ENCODE measurements around the gene TRIM40.
A peak's percentile ranks its signal among the peaks of the same experiment; 100 is the strongest.
"Not testable (repeated sequence)": the region's sequence is repeated elsewhere in the genome, so short reads cannot be mapped to it uniquely, and the experiment has no call there.

TRIM40 gene

DNA sequence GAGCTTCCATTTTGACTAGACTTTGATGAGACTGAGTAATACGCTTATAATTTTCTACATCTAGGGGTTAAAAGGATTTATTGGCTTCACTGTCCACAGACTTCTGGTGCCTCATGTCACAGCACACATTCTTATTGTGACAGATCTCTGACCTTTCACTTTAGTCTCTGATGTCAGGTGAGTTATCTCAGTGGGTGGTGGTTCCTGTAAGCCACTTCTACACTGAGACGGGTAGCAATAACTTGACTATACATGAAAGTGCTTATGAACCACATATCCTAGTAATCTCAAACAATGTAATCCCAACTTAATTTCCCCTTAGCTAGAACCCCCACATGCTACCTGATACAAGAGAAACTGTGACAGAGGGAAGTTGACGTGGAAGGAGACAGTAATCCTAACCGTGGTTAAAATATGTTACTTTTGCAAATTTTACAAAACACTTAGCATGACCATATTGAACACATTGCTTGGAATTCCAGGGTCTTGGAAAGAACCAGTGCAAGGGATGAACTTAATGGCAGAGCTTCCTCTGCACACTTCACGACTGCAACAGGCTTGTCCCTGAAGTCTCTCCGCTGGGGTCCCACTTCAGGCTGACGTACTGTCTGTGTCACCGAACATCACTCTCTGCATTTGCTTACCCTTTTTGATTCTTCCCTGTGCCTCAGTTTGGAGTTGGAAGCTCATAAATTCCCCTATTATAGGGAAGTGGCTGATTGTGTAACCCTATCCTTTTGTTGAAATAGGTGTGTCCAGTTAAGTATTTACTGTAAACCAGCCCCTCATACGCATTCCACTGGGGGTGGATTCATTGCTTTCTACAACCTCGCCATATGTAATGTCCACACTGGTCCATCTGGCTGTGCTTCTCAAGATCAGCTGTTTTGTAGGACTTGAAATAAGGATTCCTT is 6.4 kb upstream of the TRIM40 start:
- Mint-ChIP-seq H3K4me1 (ENCODE audit: low read depth) (peaks cover 13% of the 10 kb centered on the region), H3K27me3 (ENCODE audit: low read depth) (peaks cover 67% of the 10 kb centered on the region), H3K36me3 (ENCODE audit: low read depth) (no peaks in the 10 kb centered on the region)

DNA sequence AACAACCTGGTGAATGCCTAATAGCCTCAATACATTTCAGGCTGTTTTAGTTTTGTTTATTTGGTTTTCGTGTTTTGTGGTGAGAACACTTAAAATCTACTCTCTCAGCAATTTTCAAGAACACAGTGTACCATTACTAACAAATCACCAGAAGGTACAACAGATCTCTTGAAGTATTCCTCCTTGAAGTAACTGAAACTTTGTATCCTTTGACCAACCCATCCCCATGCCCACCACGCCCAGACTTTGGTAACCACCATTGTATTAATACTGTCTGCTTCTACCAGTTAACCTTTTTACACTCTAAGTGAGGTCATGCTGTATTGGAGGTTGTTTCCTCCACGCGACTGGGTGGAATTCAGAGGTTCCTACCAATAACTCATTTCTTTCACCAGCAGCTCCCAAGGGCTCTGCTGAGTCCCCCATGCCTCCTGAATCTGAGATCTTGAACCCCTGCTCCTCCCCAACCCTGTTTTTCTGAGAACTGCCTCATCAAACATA is 5.7 kb upstream of the TRIM40 start:
- H3K4me1 Mint-ChIP-seq (ENCODE audit: low read depth) = peaks cover 13% of the 10 kb centered on the region
- H3K36me3 Mint-ChIP-seq (ENCODE audit: low read depth) = no peaks in the 10 kb centered on the region
- H3K27me3 Mint-ChIP-seq (ENCODE audit: low read depth) = peaks cover 68% of the 10 kb centered on the region
- no peak overlapping the region for H3K4me3 Mint-ChIP-seq
- H3K9me3 Mint-ChIP-seq = no peaks in the 10 kb centered on the region
- H3K27ac Mint-ChIP-seq = no peak overlapping the region
- DNase-seq (ENCODE audit: low spot score) = no peak

More for the DNA sequence above, 6.4 kb upstream of the TRIM40 start:
- DNase-seq (ENCODE audit: low spot score) = no peak
- no peak overlapping the region for H3K27ac Mint-ChIP-seq
- H3K9me3 Mint-ChIP-seq = no peaks in the 10 kb centered on the region
- H3K4me3 Mint-ChIP-seq = no peak overlapping the region

DNA sequence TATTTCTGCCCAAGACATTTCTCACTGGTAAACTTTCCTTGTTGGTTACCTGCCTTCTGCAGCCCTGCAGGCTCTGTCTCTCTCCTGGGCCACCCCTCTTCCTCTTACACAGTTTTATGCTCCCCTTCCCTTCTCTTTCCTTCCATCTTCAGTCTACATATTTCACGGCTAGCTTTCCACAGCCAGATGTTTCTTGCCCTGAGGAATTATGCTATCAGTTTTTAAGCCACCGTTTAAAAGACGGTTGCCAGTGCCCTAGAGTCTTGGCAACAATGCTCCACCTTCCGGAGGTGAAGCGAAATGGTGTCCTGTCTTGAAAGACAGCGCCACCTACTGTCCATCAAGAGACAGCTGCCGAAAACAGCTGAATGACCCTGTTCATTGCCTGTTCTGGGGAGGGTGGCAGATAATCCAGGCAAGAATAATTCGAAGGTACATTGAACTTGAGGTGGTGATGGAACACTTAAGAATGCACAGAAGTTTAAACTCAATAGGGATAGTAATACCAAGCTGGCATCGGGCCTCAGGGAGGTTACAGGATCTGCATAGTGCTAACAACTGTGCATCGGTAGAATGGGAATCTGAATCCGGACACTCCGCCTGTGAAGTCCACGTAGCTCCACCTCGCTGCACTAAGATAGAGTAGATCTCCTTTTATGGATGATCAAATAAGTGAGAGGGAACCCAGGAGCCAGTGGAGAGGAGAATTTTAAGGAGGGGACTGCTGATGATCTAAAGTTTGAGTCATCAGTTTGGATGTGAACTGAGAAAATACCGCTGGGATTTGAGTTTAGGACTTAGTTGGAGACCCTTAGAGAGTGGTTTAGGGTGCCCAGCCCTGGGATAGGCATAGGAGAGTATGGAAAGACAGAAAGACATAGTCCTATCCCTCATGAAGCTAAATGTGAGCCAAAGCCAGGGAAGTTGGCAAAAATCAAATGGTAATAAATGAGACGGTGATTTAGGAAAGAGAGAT is 4.8 kb upstream of the TRIM40 start:
- H3K27me3 Mint-ChIP-seq (ENCODE audit: low read depth) = peaks cover 70% of the 10 kb centered on the region
- no peaks in the 10 kb centered on the region for H3K9me3 Mint-ChIP-seq
- peak; percentile 64 for DNase-seq (ENCODE audit: low spot score)
- H3K36me3 Mint-ChIP-seq (ENCODE audit: low read depth) = no peaks in the 10 kb centered on the region
- H3K4me1 Mint-ChIP-seq (ENCODE audit: low read depth) = peaks cover 18% of the 10 kb centered on the region
- peak overlapping the region; percentile 35 for H3K4me3 Mint-ChIP-seq
- H3K27ac Mint-ChIP-seq = peak overlapping the region; percentile 24

DNA sequence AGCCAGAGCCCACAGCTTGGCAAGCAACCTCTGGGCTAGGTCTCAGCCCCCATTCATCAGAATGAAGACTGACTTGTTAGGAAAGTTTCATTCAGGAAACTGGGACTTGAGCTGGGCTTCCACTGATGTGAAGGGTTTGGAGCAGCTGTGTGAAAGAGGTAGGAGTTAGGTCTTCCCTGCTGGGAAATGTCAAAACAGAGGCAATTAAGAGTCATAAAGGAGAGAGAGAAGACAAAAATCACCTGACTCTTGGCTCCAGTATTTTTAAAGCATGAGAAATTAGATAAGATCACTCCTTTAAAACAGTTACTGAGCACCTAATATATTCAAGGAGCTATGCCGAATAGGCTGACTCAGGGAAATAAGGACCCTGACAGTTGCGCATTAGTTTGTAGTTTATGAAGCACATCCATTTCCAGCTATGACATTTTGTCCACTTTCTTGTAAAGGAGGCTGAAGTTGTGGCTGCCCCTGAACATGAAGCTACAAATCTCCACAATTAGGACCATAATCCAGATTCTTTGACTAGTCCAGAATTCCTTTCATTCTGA is 3.9 kb upstream of the TRIM40 start:
- peaks cover 64% of the 10 kb centered on the region for H3K27me3 Mint-ChIP-seq (ENCODE audit: low read depth)
- H3K4me3 Mint-ChIP-seq = no peak overlapping the region
- no peaks in the 10 kb centered on the region for H3K9me3 Mint-ChIP-seq
- no peak for DNase-seq (ENCODE audit: low spot score)
- H3K4me1 Mint-ChIP-seq (ENCODE audit: low read depth) = peaks cover 20% of the 10 kb centered on the region
- H3K36me3 Mint-ChIP-seq (ENCODE audit: low read depth) = no peaks in the 10 kb centered on the region
- no peak overlapping the region for H3K27ac Mint-ChIP-seq

DNA sequence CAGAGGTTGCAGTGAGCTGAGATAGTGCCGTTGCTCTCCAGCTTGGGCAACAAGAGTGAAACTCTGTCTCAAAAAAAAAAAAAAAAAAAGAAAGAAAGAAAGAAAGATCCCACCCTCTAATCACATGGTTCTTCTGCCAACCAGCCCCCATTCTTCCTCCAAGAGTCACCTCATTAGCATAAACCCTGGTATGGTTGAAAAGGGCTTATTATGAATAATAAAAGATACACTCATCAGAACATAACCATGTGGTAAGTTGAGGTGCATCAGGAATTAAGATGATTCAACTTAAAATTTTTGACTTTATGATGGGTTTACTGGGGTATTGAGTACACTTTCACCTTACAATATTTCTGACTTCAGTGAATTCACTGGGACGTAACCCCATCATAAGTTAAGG is 793 bp upstream of the TRIM40 start:
- Mint-ChIP-seq H3K9me3 (no peaks in the 10 kb centered on the region), H3K27ac (no peak overlapping the region), H3K4me1 (ENCODE audit: low read depth) (peaks cover 20% of the 10 kb centered on the region), H3K36me3 (ENCODE audit: low read depth) (no peaks in the 10 kb centered on the region), H3K4me3 (no peak overlapping the region), H3K27me3 (ENCODE audit: low read depth) (peaks cover 54% of the 10 kb centered on the region)
- DNase-seq (ENCODE audit: low spot score) = no peak

DNA sequence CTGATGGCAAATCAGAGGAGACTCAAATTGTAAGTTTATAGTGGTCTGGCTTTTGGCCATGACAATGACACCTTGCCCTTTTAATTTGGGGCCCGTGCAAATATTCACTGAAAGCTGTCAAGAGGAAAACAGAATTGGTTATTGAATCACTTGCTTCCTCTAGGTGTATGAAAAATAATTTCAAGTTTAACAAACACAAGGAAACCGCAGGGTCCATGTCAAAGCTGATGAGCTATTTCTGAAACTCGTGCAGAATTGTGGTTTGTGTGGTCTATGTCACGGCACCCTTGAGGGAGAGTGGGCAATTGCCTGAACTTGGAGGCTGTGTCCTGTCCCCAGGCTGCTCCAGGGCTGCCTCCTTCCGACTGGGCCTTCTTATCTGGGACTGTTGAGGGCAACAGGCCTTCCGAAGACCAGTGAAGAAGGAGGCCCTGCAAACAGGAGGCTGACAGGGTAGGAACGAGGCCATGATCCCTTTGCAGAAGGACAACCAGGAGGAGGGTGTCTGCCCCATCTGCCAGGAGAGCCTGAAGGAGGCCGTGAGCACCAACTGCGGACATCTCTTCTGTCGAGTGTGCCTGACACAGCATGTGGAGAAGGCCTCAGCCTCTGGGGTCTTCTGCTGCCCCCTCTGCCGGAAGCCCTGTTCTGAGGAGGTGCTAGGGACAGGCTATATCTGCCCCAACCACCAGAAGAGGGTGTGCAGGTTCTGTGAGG is 788 bp downstream of the TRIM40 start:
- Mint-ChIP-seq H3K27me3 (ENCODE audit: low read depth) (peaks cover 51% of the 10 kb centered on the region), H3K4me3 (no peak overlapping the region)
- DNase-seq (ENCODE audit: low spot score) = no peak

DNA sequence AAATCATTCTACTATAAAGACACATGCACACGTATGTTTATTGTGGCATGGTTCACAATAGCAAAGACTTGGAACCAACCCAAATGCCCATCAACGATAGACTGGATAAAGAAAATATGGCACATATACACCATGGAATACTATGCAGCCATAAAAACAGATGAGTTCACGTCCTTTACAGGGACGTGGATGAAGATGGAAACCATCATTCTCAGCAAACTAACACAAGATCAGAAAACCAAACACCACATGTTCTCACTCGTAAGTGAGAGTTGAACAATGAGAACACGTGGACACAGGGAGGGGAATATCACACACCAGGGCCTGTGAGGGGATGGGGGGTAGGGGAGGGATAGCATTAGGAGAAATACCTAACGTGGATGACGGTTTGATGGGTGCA is 4.3 kb downstream of the TRIM40 start:
- Mint-ChIP-seq H3K27me3 (ENCODE audit: low read depth) (peaks cover 61% of the 10 kb centered on the region), H3K4me1 (ENCODE audit: low read depth) (peaks cover 15% of the 10 kb centered on the region)
- H3K4me3 Mint-ChIP-seq; H3K36me3 Mint-ChIP-seq (ENCODE audit: low read depth); H3K9me3 Mint-ChIP-seq; DNase-seq (ENCODE audit: low spot score); H3K27ac Mint-ChIP-seq: not testable (repeated sequence)

More for the DNA sequence above, 788 bp downstream of the TRIM40 start:
- no peaks in the 10 kb centered on the region for H3K9me3 Mint-ChIP-seq
- H3K36me3 Mint-ChIP-seq (ENCODE audit: low read depth) = no peaks in the 10 kb centered on the region
- H3K4me1 Mint-ChIP-seq (ENCODE audit: low read depth) = peaks cover 15% of the 10 kb centered on the region
- no peak overlapping the region for H3K27ac Mint-ChIP-seq

DNA sequence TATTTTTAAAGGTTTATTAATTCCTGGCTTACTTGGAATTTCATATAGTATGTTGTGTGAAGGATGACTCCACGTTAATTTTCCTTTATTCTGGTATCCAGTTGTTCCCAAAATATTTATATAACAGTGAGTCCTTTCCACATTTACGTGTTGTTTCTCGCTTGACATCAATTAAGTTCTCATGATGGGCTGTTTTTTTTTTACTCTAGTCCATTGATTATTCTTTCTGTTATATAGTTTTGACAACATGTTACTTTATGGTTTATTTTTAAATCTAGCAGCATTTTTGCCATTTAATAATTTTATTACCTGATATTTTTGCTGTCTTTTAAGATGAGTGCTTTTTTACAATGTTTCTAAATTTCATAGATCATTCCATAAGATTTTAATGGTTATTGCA is 6.7 kb downstream of the TRIM40 start:
- Mint-ChIP-seq H3K4me3 (no peak overlapping the region), H3K9me3 (no peaks in the 10 kb centered on the region), H3K27ac (no peak overlapping the region), H3K36me3 (ENCODE audit: low read depth) (no peaks in the 10 kb centered on the region), H3K27me3 (ENCODE audit: low read depth) (peaks cover 61% of the 10 kb centered on the region), H3K4me1 (ENCODE audit: low read depth) (peaks cover 8% of the 10 kb centered on the region)
- DNase-seq (ENCODE audit: low spot score) = no peak

DNA sequence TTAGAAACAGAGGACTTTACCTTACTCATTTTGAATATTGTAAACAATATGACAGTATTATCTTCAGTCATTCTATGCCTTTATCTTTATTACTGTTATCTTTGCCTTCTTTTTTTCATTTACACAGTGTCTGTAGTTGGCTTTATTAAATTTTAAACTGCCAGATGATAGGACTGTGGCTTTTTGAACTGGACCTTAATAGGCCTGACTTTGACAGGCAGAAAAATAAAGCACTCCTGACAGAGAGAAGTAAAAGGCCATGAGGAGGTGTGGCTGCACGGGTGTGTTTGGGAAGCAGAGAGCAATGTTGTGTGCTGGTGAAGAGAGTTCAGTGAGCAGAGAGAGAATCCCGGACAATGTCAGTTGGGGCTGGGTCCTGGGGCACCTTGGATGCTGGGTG is 7.8 kb downstream of the TRIM40 start:
- Mint-ChIP-seq H3K9me3 (no peaks in the 10 kb centered on the region), H3K4me1 (ENCODE audit: low read depth) (peaks cover 8% of the 10 kb centered on the region), H3K4me3 (no peak overlapping the region), H3K36me3 (ENCODE audit: low read depth) (no peaks in the 10 kb centered on the region), H3K27me3 (ENCODE audit: low read depth) (peaks cover 51% of the 10 kb centered on the region), H3K27ac (no peak overlapping the region)
- DNase-seq (ENCODE audit: low spot score) = no peak

DNA sequence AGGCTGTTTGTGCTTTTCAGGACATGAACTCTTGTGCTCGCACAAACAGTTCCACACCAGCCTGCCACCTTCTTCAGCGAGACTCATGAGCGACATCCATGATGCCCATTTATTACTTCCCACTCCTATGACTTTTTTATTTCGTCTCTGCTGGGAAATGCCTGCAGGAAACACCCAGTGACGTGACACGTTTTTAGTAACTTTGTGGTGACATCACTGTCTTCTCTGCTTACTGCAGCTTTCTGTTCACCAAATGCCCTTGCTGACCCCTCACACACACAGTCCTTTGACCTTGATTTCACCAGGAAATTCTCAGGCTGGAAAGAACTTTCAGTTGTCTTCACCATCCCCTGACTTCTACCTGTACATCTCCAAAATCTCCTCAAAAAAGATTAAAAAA is 8.9 kb downstream of the TRIM40 start:
- no peaks in the 10 kb centered on the region for H3K9me3 Mint-ChIP-seq
- peaks cover 7% of the 10 kb centered on the region for H3K4me1 Mint-ChIP-seq (ENCODE audit: low read depth)
- no peak overlapping the region for H3K4me3 Mint-ChIP-seq
- H3K36me3 Mint-ChIP-seq (ENCODE audit: low read depth) = no peaks in the 10 kb centered on the region
- no peak overlapping the region for H3K27ac Mint-ChIP-seq
- peaks cover 49% of the 10 kb centered on the region for H3K27me3 Mint-ChIP-seq (ENCODE audit: low read depth)
- no peak for DNase-seq (ENCODE audit: low spot score)

DNA sequence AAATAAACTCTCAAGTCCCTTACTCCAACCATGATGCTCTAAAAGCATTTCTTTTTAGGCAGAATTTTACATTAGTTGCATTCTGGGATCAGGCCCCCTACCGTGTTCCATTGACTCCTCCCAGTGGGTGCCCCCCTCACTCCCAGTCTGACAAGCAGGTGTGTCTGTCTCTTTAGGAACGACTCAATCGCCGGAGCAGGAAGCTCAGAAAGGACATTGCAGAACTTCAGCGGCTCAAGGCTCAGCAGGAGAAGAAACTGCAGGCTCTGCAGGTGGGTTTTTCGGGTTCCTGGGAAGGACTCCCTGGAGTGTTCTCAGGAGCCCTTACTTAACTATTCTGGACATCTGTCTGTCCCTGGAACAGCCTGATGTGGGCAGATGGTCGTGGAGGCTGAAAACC is 9.9 kb downstream of the TRIM40 start:
- H3K36me3 Mint-ChIP-seq (ENCODE audit: low read depth) = no peaks in the 10 kb centered on the region
- no peak overlapping the region for H3K27ac Mint-ChIP-seq
- peaks cover 50% of the 10 kb centered on the region for H3K27me3 Mint-ChIP-seq (ENCODE audit: low read depth)
- no peak overlapping the region for H3K4me3 Mint-ChIP-seq
- no peak for DNase-seq (ENCODE audit: low spot score)
- H3K9me3 Mint-ChIP-seq = no peaks in the 10 kb centered on the region
- H3K4me1 Mint-ChIP-seq (ENCODE audit: low read depth) = peaks cover 1% of the 10 kb centered on the region

DNA sequence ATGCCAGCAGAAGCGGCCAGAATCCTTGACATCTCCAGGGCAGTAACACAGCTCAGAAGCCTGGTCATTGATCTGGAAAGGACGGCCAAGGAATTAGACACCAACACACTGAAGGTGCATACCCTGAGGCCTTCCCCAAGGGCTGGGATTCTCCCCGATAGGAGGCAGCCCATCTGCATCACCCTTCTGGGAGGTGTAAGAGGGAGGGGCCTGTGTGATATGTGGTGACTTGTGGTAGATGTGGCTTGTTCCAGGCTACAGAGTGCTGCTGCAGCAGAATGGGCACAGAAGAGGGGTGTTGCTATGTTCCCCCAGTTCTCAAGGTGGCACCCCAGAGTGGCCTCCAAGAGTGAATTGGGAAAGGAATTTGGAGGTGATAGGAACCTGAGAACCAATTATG is 11.2 kb downstream of the TRIM40 start:
- H3K27me3 Mint-ChIP-seq (ENCODE audit: low read depth) = peaks cover 41% of the 10 kb centered on the region
- no peak overlapping the region for H3K4me3 Mint-ChIP-seq

DNA sequence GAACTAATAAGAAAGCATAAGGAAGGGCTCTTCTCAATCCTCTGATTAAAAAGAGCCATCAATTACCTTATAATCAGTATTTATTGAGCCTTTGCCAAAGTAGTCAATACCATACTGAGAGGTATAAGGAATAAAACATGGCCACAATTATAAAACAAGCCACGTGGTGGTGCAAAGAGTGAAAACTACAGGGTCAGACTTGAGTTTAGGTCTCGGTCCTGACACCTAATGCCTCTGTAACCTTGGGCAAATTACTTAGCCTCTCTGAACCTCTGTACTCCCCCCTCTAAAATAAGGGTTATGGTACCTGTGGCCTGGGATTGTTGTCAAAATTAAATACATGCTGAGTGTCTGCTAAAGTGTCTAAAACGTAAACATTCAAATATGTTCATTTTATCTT is 13.3 kb downstream of the TRIM40 start:
- Mint-ChIP-seq H3K4me1 (ENCODE audit: low read depth) (peaks cover 4% of the 10 kb centered on the region), H3K36me3 (ENCODE audit: low read depth) (no peaks in the 10 kb centered on the region), H3K27me3 (ENCODE audit: low read depth) (peaks cover 31% of the 10 kb centered on the region), H3K4me3 (no peak overlapping the region), H3K9me3 (no peaks in the 10 kb centered on the region), H3K27ac (no peak overlapping the region)
- DNase-seq (ENCODE audit: low spot score) = no peak

More for the DNA sequence above, 11.2 kb downstream of the TRIM40 start:
- DNase-seq (ENCODE audit: low spot score) = no peak
- Mint-ChIP-seq H3K4me1 (ENCODE audit: low read depth) (peaks cover 4% of the 10 kb centered on the region), H3K36me3 (ENCODE audit: low read depth) (no peaks in the 10 kb centered on the region), H3K9me3 (no peaks in the 10 kb centered on the region), H3K27ac (no peak overlapping the region)
